OCI-LY1 (cell line): Measurements from ENCODE around the gene ZNF763.
"Not testable (repeated sequence)": the region's sequence is repeated elsewhere in the genome, so short reads cannot be mapped to it uniquely, and the experiment has no call there.

ENCODE experiments used
- EZH2 ChIP-seq: fragments of 200-600 bp; sonication (generic), shearing (Covaris generic); IDR thresholded peaks from 2 replicates; pipeline ENCODE4 v1.8.0; 2017; ENCODE audit warnings: borderline replicate concordance, mixed run types, mild to moderate bottlenecking, antibody characterized with exemption, low read length, moderate library complexity, mixed read lengths
- TF ChIP-seq, protein P1 (sequence below): fragments of 200-600 bp; sonication (generic), shearing (Covaris generic); IDR thresholded peaks from 2 replicates; pipeline ENCODE4 v1.5.1; 2017; ENCODE audit warnings: mild to moderate bottlenecking, antibody characterized with exemption, low read length, moderate library complexity, mixed read lengths

- TF ChIP-seq, protein P1, sequence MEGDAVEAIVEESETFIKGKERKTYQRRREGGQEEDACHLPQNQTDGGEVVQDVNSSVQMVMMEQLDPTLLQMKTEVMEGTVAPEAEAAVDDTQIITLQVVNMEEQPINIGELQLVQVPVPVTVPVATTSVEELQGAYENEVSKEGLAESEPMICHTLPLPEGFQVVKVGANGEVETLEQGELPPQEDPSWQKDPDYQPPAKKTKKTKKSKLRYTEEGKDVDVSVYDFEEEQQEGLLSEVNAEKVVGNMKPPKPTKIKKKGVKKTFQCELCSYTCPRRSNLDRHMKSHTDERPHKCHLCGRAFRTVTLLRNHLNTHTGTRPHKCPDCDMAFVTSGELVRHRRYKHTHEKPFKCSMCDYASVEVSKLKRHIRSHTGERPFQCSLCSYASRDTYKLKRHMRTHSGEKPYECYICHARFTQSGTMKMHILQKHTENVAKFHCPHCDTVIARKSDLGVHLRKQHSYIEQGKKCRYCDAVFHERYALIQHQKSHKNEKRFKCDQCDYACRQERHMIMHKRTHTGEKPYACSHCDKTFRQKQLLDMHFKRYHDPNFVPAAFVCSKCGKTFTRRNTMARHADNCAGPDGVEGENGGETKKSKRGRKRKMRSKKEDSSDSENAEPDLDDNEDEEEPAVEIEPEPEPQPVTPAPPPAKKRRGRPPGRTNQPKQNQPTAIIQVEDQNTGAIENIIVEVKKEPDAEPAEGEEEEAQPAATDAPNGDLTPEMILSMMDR = not testable (repeated sequence)
- not testable (repeated sequence) for TF ChIP-seq EZH2
Measured at GRCh38 chr19:11949614-11950080, 15.2 kb upstream of the ZNF763 start.
